A673 (cell line): ENCODE measurements around the gene ZNF770. TPM values are rescaled to one million over a fixed set of nuclear protein-coding genes. Genes with fewer than 3 reads are reported as not detected.
A peak's percentile ranks its signal among the peaks of the same experiment; 100 is the strongest.

ENCODE experiments used
- Bru-seq: library from RNA; stranded (reverse); fragments of 400-500 nt; gene quantifications from one replicate; lab custom pipeline; 2021; lab: Mats Ljungman, UMichigan
- BruChase-seq, 2 experiments: library from RNA; stranded (reverse); fragments of 400-500 nt; gene quantifications; one replicate each; lab custom pipeline; 2021; lab: Mats Ljungman, UMichigan
- BruUV-seq: library from RNA; stranded (reverse); fragments of 400-500 nt; replicated peaks from 2 replicates; lab custom pipeline; 2021; lab: Mats Ljungman, UMichigan
- CTCF ChIA-PET: fragments of 300-600 bp; sonication (Branson Sonifier 250); formaldehyde crosslinking; loops from one replicate; lab custom pipeline; 2022; ENCODE audit warnings: antibody characterized with exemption; lab: Charles Lee
- POLR2A ChIA-PET: fragments of 300-600 bp; sonication (Branson Sonifier 250); formaldehyde crosslinking; loops from one replicate; lab custom pipeline; 2022; ENCODE audit warnings: antibody characterized with exemption; ENCODE audit not compliant: low non-redundant PET; lab: Charles Lee
- DNase-seq: peaks from one replicate; pipeline ENCODE4 v3.0.0-alpha.2; 2015; ENCODE audit warnings: low spot score
- H3K27ac ChIP-seq: fragments of 200-600 bp; sonication (generic); 2 replicates; pipeline ENCODE4 v1.5.1; 2016; ENCODE audit warnings: mixed run types, low read depth, mild to moderate bottlenecking, mixed read lengths, antibody characterized with exemption, low read length; ENCODE audit not compliant: poor library complexity, severe bottlenecking
- H3K27me3 ChIP-seq: fragments of 200-600 bp; sonication (generic); replicated peaks from 2 replicates; pipeline ENCODE4 v1.6.1; 2017; ENCODE audit warnings: mixed run types, low read depth, mild to moderate bottlenecking, mixed read lengths, antibody characterized with exemption, low read length; ENCODE audit not compliant: insufficient read depth, poor library complexity
- H3K36me3 ChIP-seq: fragments of 200-600 bp; sonication (generic); 2 replicates; pipeline ENCODE4 v1.6.1; 2016; ENCODE audit warnings: mixed run types, mild to moderate bottlenecking, mixed read lengths, antibody characterized with exemption, low read length; ENCODE audit not compliant: insufficient read depth, poor library complexity, severe bottlenecking
- H3K4me1 ChIP-seq: fragments of 200-600 bp; sonication (generic); 2 replicates; pipeline ENCODE4 v1.6.1; 2017; ENCODE audit warnings: mixed run types, mild to moderate bottlenecking, mixed read lengths, antibody characterized with exemption, low read length; ENCODE audit not compliant: insufficient read depth, poor library complexity, severe bottlenecking
- H3K4me3 ChIP-seq: fragments of 200-600 bp; sonication (generic); 2 replicates; pipeline ENCODE4 v1.5.1; 2016; ENCODE audit warnings: low read depth, mixed run types, mild to moderate bottlenecking, mixed read lengths, low read length; ENCODE audit not compliant: poor library complexity, severe bottlenecking
- H3K9me3 ChIP-seq: fragments of 200-600 bp; sonication (generic); 2 replicates; pipeline ENCODE4 v1.6.1; 2016; ENCODE audit warnings: mixed run types, low read depth, mild to moderate bottlenecking, mixed read lengths, antibody characterized with exemption, low read length; ENCODE audit not compliant: poor library complexity, severe bottlenecking
- EZH2 ChIP-seq: fragments of 200-600 bp; sonication (generic); IDR thresholded peaks from 2 replicates; pipeline ENCODE4 v1.6.1; 2017; ENCODE audit warnings: borderline replicate concordance, low read depth, mild to moderate bottlenecking, mixed read lengths, antibody characterized with exemption, low read length; ENCODE audit not compliant: poor library complexity, severe bottlenecking
- intact Hi-C: fragments of 100-400 bp; cut with micrococcal nuclease; formaldehyde crosslinking; loops from one replicate; pipeline ENCODE4 v1.10.0; 2022; ENCODE audit not compliant: unreplicated experiment
- long read RNA-seq: library from polyadenylated mRNA; stranded (forward); transcript quantifications from one replicate; pipeline ENCODE4 v2.0.0, GENCODE V29; 2022
- total RNA-seq: library from RNA; stranded (reverse); gene quantifications from 2 replicates; pipeline ENCODE4 v1.2.3, GENCODE V29; 2021
- TF ChIP-seq, protein P1 (sequence below): fragments of 300-800, 200-600 bp; sonication (generic); conservative IDR thresholded peaks from 2 replicates; pipeline ENCODE4 v1.5.1; 2017; ENCODE audit warnings: low read depth, mild to moderate bottlenecking, antibody characterized with exemption, low read length, moderate library complexity, mixed read lengths

Gene ZNF770
- total RNA-seq = 40.6 and 52.1 TPM in 2 replicates
- percentile 97 among the genes with signal in this experiment for Bru-seq, nascent RNA
- BruChase-seq, experiment 1, labeled RNA remaining after a 2-hour chase = percentile 99 among the genes with signal in this experiment
- percentile 99 among the genes with signal in this experiment for BruChase-seq, experiment 2, labeled RNA remaining after a 6-hour chase
- long read RNA-seq, full-length matches to known transcripts = 4 of 20 reads
- long read RNA-seq, partial matches to known transcripts = 0 of 20 reads
- long read RNA-seq, other reads (novel, unspliced or antisense) = 16 of 20 reads

DNA sequence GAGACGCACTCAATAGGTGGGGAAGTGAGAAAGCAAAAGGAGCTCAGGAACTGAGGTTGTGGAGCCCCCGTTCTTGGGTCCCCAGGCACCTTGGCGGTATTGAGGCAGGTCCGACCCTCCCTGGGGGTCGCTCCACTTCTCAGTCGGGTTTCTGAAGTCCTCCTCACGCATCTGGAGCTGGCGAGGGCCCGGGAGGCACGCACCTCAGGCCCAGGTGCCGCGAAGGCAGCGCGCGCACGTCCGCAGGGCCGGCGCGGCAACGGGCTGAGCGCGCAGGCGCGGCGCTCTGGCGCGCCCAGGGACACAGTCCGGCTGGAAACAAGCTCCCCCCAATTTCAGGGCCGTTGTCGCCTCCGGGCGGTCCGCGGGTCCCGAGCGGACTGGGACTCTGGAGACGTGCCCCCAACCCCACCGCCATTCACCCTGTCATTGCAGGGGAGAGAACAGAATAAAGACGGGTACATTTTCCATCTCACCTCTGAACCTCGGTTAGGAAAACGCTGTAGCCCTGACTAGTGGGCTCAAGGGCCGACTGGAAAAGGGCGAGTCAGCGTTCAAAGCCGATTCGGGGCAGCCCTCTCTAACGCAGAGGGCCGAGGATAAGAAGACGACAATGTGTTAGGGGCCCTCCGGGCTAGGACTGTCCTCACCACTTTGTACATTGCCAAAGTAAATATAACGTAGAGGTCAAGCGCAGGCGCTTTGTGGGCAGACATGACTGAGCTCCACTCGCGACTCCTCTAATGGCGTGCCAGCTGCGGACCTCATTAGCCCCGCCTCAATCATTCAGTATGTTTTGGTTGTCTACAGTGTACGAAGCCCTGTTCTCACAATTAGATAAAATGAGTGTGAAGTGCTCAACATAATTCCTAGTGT, at the start of gene ZNF770:
TSS of gene ZNF770 (minus strand) at position 261 of the 876 bp plus-strand sequence. CDS start 4,853 bp downstream, outside the sequence.
- TF ChIP-seq, protein P1, sequence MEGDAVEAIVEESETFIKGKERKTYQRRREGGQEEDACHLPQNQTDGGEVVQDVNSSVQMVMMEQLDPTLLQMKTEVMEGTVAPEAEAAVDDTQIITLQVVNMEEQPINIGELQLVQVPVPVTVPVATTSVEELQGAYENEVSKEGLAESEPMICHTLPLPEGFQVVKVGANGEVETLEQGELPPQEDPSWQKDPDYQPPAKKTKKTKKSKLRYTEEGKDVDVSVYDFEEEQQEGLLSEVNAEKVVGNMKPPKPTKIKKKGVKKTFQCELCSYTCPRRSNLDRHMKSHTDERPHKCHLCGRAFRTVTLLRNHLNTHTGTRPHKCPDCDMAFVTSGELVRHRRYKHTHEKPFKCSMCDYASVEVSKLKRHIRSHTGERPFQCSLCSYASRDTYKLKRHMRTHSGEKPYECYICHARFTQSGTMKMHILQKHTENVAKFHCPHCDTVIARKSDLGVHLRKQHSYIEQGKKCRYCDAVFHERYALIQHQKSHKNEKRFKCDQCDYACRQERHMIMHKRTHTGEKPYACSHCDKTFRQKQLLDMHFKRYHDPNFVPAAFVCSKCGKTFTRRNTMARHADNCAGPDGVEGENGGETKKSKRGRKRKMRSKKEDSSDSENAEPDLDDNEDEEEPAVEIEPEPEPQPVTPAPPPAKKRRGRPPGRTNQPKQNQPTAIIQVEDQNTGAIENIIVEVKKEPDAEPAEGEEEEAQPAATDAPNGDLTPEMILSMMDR = no peak
- TF ChIP-seq EZH2 = no peak
- Histone ChIP-seq H3K9me3 (no peaks in the 10 kb centered on the region), H3K4me3 (peak within 1 kb of the TSS; percentile 81), H3K36me3 (peaks cover 13% of the 10 kb centered on the region), H3K27ac (peak within 1 kb of the TSS; percentile 84), H3K27me3 (no peaks in the 10 kb centered on the region), H3K4me1 (peaks cover 13% of the 10 kb centered on the region)
- intact Hi-C loops = loop anchor here (5.0 kb wide), 1 partner anchor 69 kb away; no protein-coding TSS in a partner anchor
- BruUV-seq = no TSS peak
- DNase-seq = peak; percentile 82
- ChIA-PET POLR2A (interaction anchor here (0.6 to 0.7 kb wide), 3 partner anchors 11 to 19 kb away, joined by 3 read pairs; partner anchors contain the start of gene AQR), CTCF (interaction anchor here (1.3 kb wide), 1 partner anchor 19 kb away, joined by 8 read pairs; the partner anchor contains the start of gene AQR)

- BruUV-seq = no TSS peak
- no peak for TF ChIP-seq EZH2
- TF ChIP-seq, protein P1 = no peak
- Histone ChIP-seq H3K9me3 (no peaks in the 10 kb centered on the region), H3K4me3 (no peak overlapping the region), H3K4me1 (no peaks in the 10 kb centered on the region), H3K27ac (no peak overlapping the region), H3K27me3 (no peaks in the 10 kb centered on the region), H3K36me3 (no peaks in the 10 kb centered on the region)
- DNase-seq = no peak
- ChIA-PET CTCF (no interaction called here), POLR2A (no interaction called here)
- intact Hi-C loops = no loop called here
Measured at GRCh38 chr15:35028235-35028984, 40.3 kb upstream of the ZNF770 start.

GRCh38 chr15:35023804-35024203, 35.7 kb upstream of the ZNF770 start:
- POLR2A ChIA-PET = no interaction called here
- no peak overlapping the region for H3K27ac ChIP-seq
- H3K27me3 ChIP-seq = no peaks in the 10 kb centered on the region
- no peak for TF ChIP-seq EZH2
- TF ChIP-seq, protein P1 = no peak
- CTCF ChIA-PET = no interaction called here
- no peak for DNase-seq
- BruUV-seq = no TSS peak
- no peaks in the 10 kb centered on the region for H3K9me3 ChIP-seq
- H3K36me3 ChIP-seq = no peaks in the 10 kb centered on the region
- no peak overlapping the region for H3K4me3 ChIP-seq
- intact Hi-C loops = no loop called here
- H3K4me1 ChIP-seq = no peaks in the 10 kb centered on the region
